CD14-positive monocyte (primary cell): Measurements from ENCODE around the gene LRRC18. TPM values are rescaled to one million over a fixed set of nuclear protein-coding genes. Genes with fewer than 3 reads are reported as not detected.

Source experiments
- DNase-seq, 3 donors: peaks; one replicate each; pipeline ENCODE4 v3.0.0-alpha.2; 2011 to 2022
- H2AFZ ChIP-seq: 2 replicates; pipeline ENCODE4 v1.6.0; 2012; ENCODE audit warnings: mild to moderate bottlenecking, low read depth, low read length, inconsistent platforms; ENCODE audit not compliant: insufficient read depth, poor library complexity, severe bottlenecking
- H3K27ac ChIP-seq, 2 donors: 1 replicate in 1 of 2; 2 replicates in 1 of 2; pipeline ENCODE4 v1.5.1; 2012 to 2013; ENCODE audit warnings: low read length in 2 of 2, control low read depth in 1 of 2, inconsistent platforms in 1 of 2, low read depth in 1 of 2, mild to moderate bottlenecking in 1 of 2
- H3K27me3 ChIP-seq, 2 donors: one replicate each; pipeline versions ENCODE4 v1.6.0 to v1.6.1; 2011 to 2013; ENCODE audit warnings: low read length in 2 of 2; ENCODE audit not compliant: control insufficient read depth in 2 of 2, insufficient read depth in 2 of 2
- H3K36me3 ChIP-seq, 2 donors: replicated peaks in 1 of 2; 1 replicate in 1 of 2; 2 replicates in 1 of 2; pipeline versions ENCODE4 v1.5.1 to v1.6.1; 2012 to 2013; ENCODE audit warnings: low read length in 2 of 2, control low read depth in 1 of 2, inconsistent platforms in 1 of 2, mild to moderate bottlenecking in 1 of 2; ENCODE audit not compliant: insufficient read depth in 2 of 2, control insufficient read depth in 1 of 2
- H3K4me1 ChIP-seq, 2 donors: 1 replicate in 1 of 2; 2 replicates in 1 of 2; pipeline versions ENCODE4 v1.5.1 to v1.6.1; 2012 to 2013; ENCODE audit warnings: low read length in 2 of 2, control low read depth in 1 of 2, inconsistent platforms in 1 of 2, mild to moderate bottlenecking in 1 of 2, moderate library complexity in 1 of 2; ENCODE audit not compliant: insufficient read depth in 2 of 2, control insufficient read depth in 1 of 2
- H3K4me2 ChIP-seq: replicated peaks from 2 replicates; pipeline ENCODE3; 2012; ENCODE audit warnings: low read length, moderate library complexity, mild to moderate bottlenecking; ENCODE audit not compliant: poor library complexity, severe bottlenecking; ENCODE audit errors: extremely low read depth
- H3K4me3 ChIP-seq, 3 experiments: fragments of 200-600 bp in 1 of 3; sonication (generic) in 1 of 3; replicated peaks in 1 of 3; 1 replicate in 2 of 3; 2 replicates in 1 of 3; pipeline ENCODE4 v1.5.1; 2011 to 2013; ENCODE audit warnings: low read length in 3 of 3, mild to moderate bottlenecking in 3 of 3, control low read depth in 2 of 3, low read depth in 2 of 3, inconsistent platforms in 1 of 3, moderate library complexity in 1 of 3
- H3K79me2 ChIP-seq: 2 replicates; pipeline ENCODE4 v1.6.0; 2012; ENCODE audit warnings: mild to moderate bottlenecking, control low read depth, inconsistent platforms, low read length, moderate library complexity; ENCODE audit not compliant: insufficient read depth
- H3K9ac ChIP-seq: 2 replicates; pipeline ENCODE4 v1.6.0; 2017; ENCODE audit warnings: low read length, mild to moderate bottlenecking; ENCODE audit not compliant: insufficient read depth, poor library complexity, severe bottlenecking
- H3K9me3 ChIP-seq, 2 donors: replicated peaks in 1 of 2; 1 replicate in 1 of 2; 2 replicates in 1 of 2; pipeline versions ENCODE4 v1.5.1 to v1.6.1; 2012 to 2013; ENCODE audit warnings: low read length in 2 of 2, control low read depth in 1 of 2; ENCODE audit not compliant: control insufficient read depth in 1 of 2, insufficient read depth in 1 of 2
- H4K20me1 ChIP-seq: 2 replicates; pipeline ENCODE4 v1.6.0; 2012; ENCODE audit warnings: mild to moderate bottlenecking, low read length, control low read depth, moderate library complexity; ENCODE audit not compliant: insufficient read depth
- H3K27ac Mint-ChIP-seq, 7 donors: one replicate each; pipeline ENCODE4 v1.8.0; 2020; ENCODE audit warnings: mild to moderate bottlenecking in 7 of 7, mixed read lengths in 7 of 7, moderate library complexity in 6 of 7, inconsistent platforms in 2 of 7
- H3K27me3 Mint-ChIP-seq, 3 donors: one replicate each; pipeline ENCODE4 v1.8.0; 2021 to 2022; ENCODE audit warnings: low read depth in 3 of 3, mild to moderate bottlenecking in 3 of 3, mixed read lengths in 3 of 3, moderate library complexity in 3 of 3, inconsistent platforms in 1 of 3
- H3K36me3 Mint-ChIP-seq, 2 donors: one replicate each; pipeline ENCODE4 v1.8.0; 2020; ENCODE audit warnings: mixed read lengths in 2 of 2, inconsistent platforms in 1 of 2, mild to moderate bottlenecking in 1 of 2
- H3K4me1 Mint-ChIP-seq: one replicate; pipeline ENCODE4 v1.8.0; 2020; ENCODE audit warnings: mild to moderate bottlenecking, mixed read lengths
- H3K4me3 Mint-ChIP-seq, 2 donors: one replicate each; pipeline ENCODE4 v1.8.0; 2020; ENCODE audit warnings: mild to moderate bottlenecking in 2 of 2, mixed read lengths in 2 of 2, moderate library complexity in 1 of 2
- H3K9me3 Mint-ChIP-seq, 7 donors: one replicate each; pipeline ENCODE4 v1.8.0; 2020 to 2022; ENCODE audit warnings: mixed read lengths in 7 of 7, mild to moderate bottlenecking in 6 of 7, moderate library complexity in 6 of 7, inconsistent platforms in 2 of 7
- WGBS: methylation state at CpG from one replicate; pipeline ENCODE4 v1.1.5; 2013; ENCODE audit warnings: missing lambda C conversion rate; ENCODE audit not compliant: insufficient coverage; 5-methylcytosine and 5-hydroxymethylcytosine counted together
- intact Hi-C, 2 donors: fragments of 100-400 bp; cut with micrococcal nuclease; formaldehyde crosslinking; loops; one replicate each; pipeline versions ENCODE4 v1.15.0 to v1.15.1; 2023
- polyA plus RNA-seq, 3 donors: library from polyadenylated mRNA; depleted of rRNA in 1 of 3; unstranded in 2 of 3; stranded (reverse) in 1 of 3; fragments of 300-500 nt in 2 of 3; fragments of >200 nt in 1 of 3; fragmentation: Illumina TruSeq in 2 of 3; gene quantifications; 1 replicate in 2 of 3; 2 replicates in 1 of 3; pipeline ENCODE4 v1.2.3, GENCODE V29; 2012 to 2021
- TF ChIP-seq, protein P1 (sequence below): fragments of 200-600 bp; IDR thresholded peaks from one replicate; pipeline ENCODE4 v1.8.0; 2022; ENCODE audit warnings: antibody characterized with exemption, mild to moderate bottlenecking

Gene LRRC18
- polyA plus RNA-seq, 3 donors = not detected

- H3K79me2 ChIP-seq = no peaks in the 10 kb centered on the region
- H3K4me2 ChIP-seq = no peak overlapping the region
- H3K9me3 ChIP-seq = no peaks in the 10 kb centered on the region
- WGBS = 89% methylated on average over 3 of the region's 10 CpGs
- TF ChIP-seq, protein P1, sequence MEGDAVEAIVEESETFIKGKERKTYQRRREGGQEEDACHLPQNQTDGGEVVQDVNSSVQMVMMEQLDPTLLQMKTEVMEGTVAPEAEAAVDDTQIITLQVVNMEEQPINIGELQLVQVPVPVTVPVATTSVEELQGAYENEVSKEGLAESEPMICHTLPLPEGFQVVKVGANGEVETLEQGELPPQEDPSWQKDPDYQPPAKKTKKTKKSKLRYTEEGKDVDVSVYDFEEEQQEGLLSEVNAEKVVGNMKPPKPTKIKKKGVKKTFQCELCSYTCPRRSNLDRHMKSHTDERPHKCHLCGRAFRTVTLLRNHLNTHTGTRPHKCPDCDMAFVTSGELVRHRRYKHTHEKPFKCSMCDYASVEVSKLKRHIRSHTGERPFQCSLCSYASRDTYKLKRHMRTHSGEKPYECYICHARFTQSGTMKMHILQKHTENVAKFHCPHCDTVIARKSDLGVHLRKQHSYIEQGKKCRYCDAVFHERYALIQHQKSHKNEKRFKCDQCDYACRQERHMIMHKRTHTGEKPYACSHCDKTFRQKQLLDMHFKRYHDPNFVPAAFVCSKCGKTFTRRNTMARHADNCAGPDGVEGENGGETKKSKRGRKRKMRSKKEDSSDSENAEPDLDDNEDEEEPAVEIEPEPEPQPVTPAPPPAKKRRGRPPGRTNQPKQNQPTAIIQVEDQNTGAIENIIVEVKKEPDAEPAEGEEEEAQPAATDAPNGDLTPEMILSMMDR = no peak
- Mint-ChIP-seq H3K27me3 (no peaks in the 10 kb centered on the region), H3K9me3 (no peaks in the 10 kb centered on the region), H3K27ac (peak overlapping the region in 1 of 7 donors; percentile 63), H3K4me3 (no peak overlapping the region), H3K36me3 (peaks cover 84 to 96% of the 10 kb centered on the region in 2 donors), H3K4me1 (no peaks in the 10 kb centered on the region)
- no peaks in the 10 kb centered on the region for H3K27me3 ChIP-seq
- peaks cover 68 to 100% of the 10 kb centered on the region in 2 donors for H3K36me3 ChIP-seq
- no peaks in the 10 kb centered on the region for H4K20me1 ChIP-seq
- no peak for DNase-seq
- intact Hi-C loops = no loop called here
- H3K27ac ChIP-seq = no peak overlapping the region
- no peak overlapping the region for H2AFZ ChIP-seq
- H3K4me1 ChIP-seq = no peaks in the 10 kb centered on the region
- no peak overlapping the region for H3K4me3 ChIP-seq
- H3K9ac ChIP-seq = no peak overlapping the region
Measured at GRCh38 chr10:48947690-48948469, 8.2 kb upstream of the LRRC18 start.

DNA sequence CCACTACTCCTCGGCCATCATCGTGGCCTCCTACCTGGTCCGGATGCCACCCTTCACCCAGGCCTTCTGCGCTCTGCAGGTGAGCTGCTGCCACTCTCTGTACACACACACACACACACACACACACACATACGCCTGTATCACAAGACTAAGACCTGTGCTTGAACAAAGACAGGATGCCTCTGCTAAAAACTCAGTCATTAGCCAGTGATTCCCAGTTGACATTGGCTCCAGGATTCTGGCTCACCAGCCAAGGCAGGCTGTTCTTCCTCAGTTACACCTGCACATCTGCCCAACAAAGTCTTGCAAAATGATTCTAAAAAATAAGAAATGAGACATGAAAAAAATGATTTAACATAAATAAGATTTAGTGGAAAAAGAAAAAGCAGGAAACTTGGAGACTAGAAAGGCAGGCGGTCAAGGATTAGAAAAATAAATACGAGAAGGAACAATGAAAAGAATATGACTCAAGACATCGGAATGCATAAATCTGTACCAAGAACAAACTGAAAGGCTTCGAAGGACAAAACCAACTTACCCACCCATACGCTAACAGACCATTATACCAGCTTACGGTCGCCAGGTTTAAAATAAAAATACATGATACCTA is 7.4 kb upstream of the LRRC18 start:
- Histone ChIP-seq H3K27me3 (no peaks in the 10 kb centered on the region), H4K20me1 (no peaks in the 10 kb centered on the region), H3K27ac (no peak overlapping the region), H3K4me1 (no peaks in the 10 kb centered on the region), H2AFZ (no peak overlapping the region), H3K4me3 (no peak overlapping the region), H3K9me3 (no peaks in the 10 kb centered on the region), H3K9ac (no peak overlapping the region), H3K4me2 (no peak overlapping the region), H3K79me2 (no peaks in the 10 kb centered on the region), H3K36me3 (peaks cover 73 to 100% of the 10 kb centered on the region in 2 donors)
- DNase-seq = no peak
- no peak overlapping the region for H3K4me3 Mint-ChIP-seq
- TF ChIP-seq, protein P1 = no peak
- H3K9me3 Mint-ChIP-seq = no peaks in the 10 kb centered on the region
- intact Hi-C loops = no loop called here
- no peak overlapping the region for H3K27ac Mint-ChIP-seq
- 98% methylated on average over 5 of the region's 12 CpGs for WGBS
- peaks cover 84 to 96% of the 10 kb centered on the region in 2 donors for H3K36me3 Mint-ChIP-seq
- no peaks in the 10 kb centered on the region for H3K27me3 Mint-ChIP-seq
- H3K4me1 Mint-ChIP-seq = no peaks in the 10 kb centered on the region
